ENCODE results near the gene C2CD2. TPM values are rescaled to one million over a fixed set of nuclear protein-coding genes. Genes with fewer than 3 reads are reported as not detected.

Gene C2CD2
- total and polyA plus RNA-seq, 2 donors (not counting 3 experiments of a cell fraction or from before 2014, with no cell fraction given), result 32.6 to 41.2 TPM

GRCh38 chr21:41845310-41846032 is 108.3 kb downstream of the C2CD2 start:
- no peaks in the 10 kb centered on the region for H3K4me1 ChIP-seq (ENCODE audit: control insufficient read depth, extremely low read depth, insufficient read depth, low read length)

GRCh38 chr21:41843584-41843983 is 110.2 kb downstream of the C2CD2 start:
- H4K20me1 ChIP-seq (replicated peaks; ENCODE audit: control insufficient read depth, extremely low read depth, insufficient read depth, low read length), result no peaks in the 10 kb centered on the region
- CTCF ChIA-PET, result no interaction called here
- H3K79me2 ChIP-seq (ENCODE audit: control insufficient read depth, insufficient read depth, low read length), result no peaks in the 10 kb centered on the region
- H3K27ac ChIP-seq (ENCODE audit: insufficient read depth, low read depth, low read length), result no peak overlapping the region
- H3K9ac ChIP-seq (replicated peaks; ENCODE audit: extremely low read depth, insufficient read depth, low read length), result no peak overlapping the region
- H3K9me3 ChIP-seq (replicated peaks; ENCODE audit: control insufficient read depth, insufficient read depth, low read length), result no peaks in the 10 kb centered on the region
- H2AFZ ChIP-seq (ENCODE audit: low read depth, low read length), result no peak overlapping the region
- TF ChIP-seq EZH2 (IDR thresholded peaks at IDR 0.05; ENCODE audit: borderline replicate concordance, low read depth, low read length, severe bottlenecking), result no peak
- no peak for TF ChIP-seq POLR2AphosphoS5 (IDR thresholded peaks at IDR 0.05; ENCODE audit: insufficient read depth, low read depth, low read length)
- no peak for TF ChIP-seq MAX (IDR thresholded peaks at IDR 0.05; ENCODE audit: insufficient read depth, insufficient read length)
- no peak for TF ChIP-seq FOS (IDR thresholded peaks at IDR 0.05; ENCODE audit: borderline replicate concordance, insufficient read depth, low read length)
- TF ChIP-seq MYC (IDR thresholded peaks at IDR 0.05; ENCODE audit: low read depth, low read length), result no peak
- no peak for TF ChIP-seq GATA2 (IDR thresholded peaks at IDR 0.05; ENCODE audit: insufficient read depth, insufficient read length, low read depth, low read length)
- TF ChIP-seq CTCF (IDR thresholded peaks at IDR 0.05; ENCODE audit: extremely low read depth in 1 of 2, insufficient read depth in 1 of 2, low read depth in 1 of 2, low read length in 2 of 2), result no peak
- no peak for TF ChIP-seq POLR2A (IDR thresholded peaks at IDR 0.05; ENCODE audit: low read depth, low read length)
- TF ChIP-seq JUN (IDR thresholded peaks at IDR 0.05; ENCODE audit: borderline replicate concordance, insufficient read depth, insufficient read length, low read depth), result no peak
- H3K27me3 ChIP-seq (ENCODE audit: control insufficient read depth in 2 of 2, insufficient read depth in 2 of 2, low read length in 2 of 2), result no peaks in the 10 kb centered on the region
- H3K4me1 ChIP-seq (ENCODE audit: control insufficient read depth, extremely low read depth, insufficient read depth, low read length), result no peaks in the 10 kb centered on the region
- no peak for DNase-seq (ENCODE audit: low read depth, low spot score)
- H3K4me3 ChIP-seq (replicated peaks in 1 of 3; ENCODE audit: insufficient read depth in 1 of 3, low read depth in 1 of 3, low read length in 3 of 3), result no peak overlapping the region
- dilution Hi-C loops (cut with MboI; ENCODE audit: extremely low pct_ligation_motif_present, low sequenced_read_pairs), result no loop called here
- no peaks in the 10 kb centered on the region for H3K9me1 ChIP-seq (replicated peaks; ENCODE audit: control insufficient read depth, extremely low read depth, insufficient read depth, low read length)
- no TSS peak for BruUV-seq (replicated peaks)
- intact Hi-C loops (cut with micrococcal nuclease), result no loop called here
- peaks cover 0 to 6% of the 10 kb centered on the region in 2 experiments for H3K36me3 ChIP-seq (ENCODE audit: control insufficient read depth in 2 of 2, extremely low read depth in 1 of 2, insufficient read depth in 2 of 2, low read length in 2 of 2)
- FAIRE-seq, result no peak
- POLR2A ChIA-PET, result no interaction called here
- H3K4me2 ChIP-seq (ENCODE audit: insufficient read depth, low read length), result no peak overlapping the region

More at GRCh38 chr21:41845310-41846032, 108.3 kb downstream of the C2CD2 start:
- H4K20me1 ChIP-seq (replicated peaks; ENCODE audit: control insufficient read depth, extremely low read depth, insufficient read depth, low read length), result no peaks in the 10 kb centered on the region
- ChIA-PET CTCF (interaction anchor here (0.8 to 1.0 kb wide), 2 partner anchors 29 to 51 kb away, joined by 3 to 4 read pairs; no protein-coding TSS in a partner anchor), POLR2A (no interaction called here)
- TF ChIP-seq JUN (IDR thresholded peaks at IDR 0.05; ENCODE audit: borderline replicate concordance, insufficient read depth, insufficient read length, low read depth) (no peak), MYC (IDR thresholded peaks at IDR 0.05; ENCODE audit: low read depth, low read length) (no peak)
- BruUV-seq (replicated peaks), result no TSS peak
- no peak for DNase-seq (ENCODE audit: low read depth, low spot score)
- no peak for FAIRE-seq
- no peaks in the 10 kb centered on the region for H3K9me3 ChIP-seq (replicated peaks; ENCODE audit: control insufficient read depth, insufficient read depth, low read length)
- H3K27ac ChIP-seq (ENCODE audit: insufficient read depth, low read depth, low read length), result no peak overlapping the region
- intact Hi-C loops (cut with micrococcal nuclease) (no loop called here), dilution Hi-C loops (cut with MboI; ENCODE audit: extremely low pct_ligation_motif_present, low sequenced_read_pairs) (no loop called here)
- H2AFZ ChIP-seq (ENCODE audit: low read depth, low read length), result no peak overlapping the region
- H3K79me2 ChIP-seq (ENCODE audit: control insufficient read depth, insufficient read depth, low read length), result no peaks in the 10 kb centered on the region
- H3K27me3 ChIP-seq (ENCODE audit: control insufficient read depth in 2 of 2, insufficient read depth in 2 of 2, low read length in 2 of 2), result no peaks in the 10 kb centered on the region
- no peaks in the 10 kb centered on the region for H3K9me1 ChIP-seq (replicated peaks; ENCODE audit: control insufficient read depth, extremely low read depth, insufficient read depth, low read length)
- H3K4me2 ChIP-seq (ENCODE audit: insufficient read depth, low read length), result no peak overlapping the region
- no peak overlapping the region for H3K4me3 ChIP-seq (replicated peaks in 1 of 3; ENCODE audit: insufficient read depth in 1 of 3, low read depth in 1 of 3, low read length in 3 of 3)
- peaks cover 0 to 6% of the 10 kb centered on the region in 2 experiments for H3K36me3 ChIP-seq (ENCODE audit: control insufficient read depth in 2 of 2, extremely low read depth in 1 of 2, insufficient read depth in 2 of 2, low read length in 2 of 2)
- H3K9ac ChIP-seq (replicated peaks; ENCODE audit: extremely low read depth, insufficient read depth, low read length), result no peak overlapping the region

All from endothelial cell of umbilical vein (primary cell).